GM21528 (cell line): ENCODE measurements around the gene PPP1R14D.

Source experiments
- ATAC-seq: cut with Tn5 transposase; IDR thresholded peaks from one replicate; pipeline ENCODE4 v1.9.1; 2021; ENCODE audit warnings: mild to moderate bottlenecking, moderate library complexity; ENCODE audit not compliant: unreplicated experiment, low FRiP score

The PPP1R14D gene

GRCh38 chr15:40853241-40853890, 24.9 kb upstream of the PPP1R14D start:
- no peak for ATAC-seq

GRCh38 chr15:40852529-40852928, 24.0 kb upstream of the PPP1R14D start:
- no peak for ATAC-seq

- ATAC-seq = no peak
These were observed 22.1 kb upstream of the PPP1R14D start for GRCh38 chr15:40850576-40851112.

- ATAC-seq = no peak
These were observed 18.9 kb upstream of the PPP1R14D start for GRCh38 chr15:40847223-40847961.

DNA sequence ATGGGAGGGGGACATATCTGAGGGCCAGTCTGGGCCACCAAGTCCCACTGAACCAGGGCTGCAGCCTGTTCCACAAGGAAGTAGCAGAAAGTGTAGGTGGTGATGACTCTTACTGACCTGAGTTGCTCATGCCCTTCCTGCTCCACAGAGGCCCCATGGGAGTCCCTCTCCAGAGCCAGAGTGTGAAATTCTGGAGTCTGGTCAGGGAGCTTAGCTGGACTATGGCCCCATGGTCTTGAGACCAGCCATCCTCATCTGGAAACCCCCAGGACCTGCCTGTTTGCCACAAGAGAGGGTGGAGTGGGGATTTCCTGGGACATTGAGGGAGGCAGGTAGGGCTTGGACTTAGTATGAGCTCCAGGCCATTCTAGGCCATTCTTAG, 18.3 kb upstream of the PPP1R14D start:
- no peak for ATAC-seq

- no peak for ATAC-seq
These were observed 17.2 kb upstream of the PPP1R14D start for GRCh38 chr15:40845511-40846284.

- no peak for ATAC-seq
These were observed 16.5 kb upstream of the PPP1R14D start for GRCh38 chr15:40845036-40845435.

DNA sequence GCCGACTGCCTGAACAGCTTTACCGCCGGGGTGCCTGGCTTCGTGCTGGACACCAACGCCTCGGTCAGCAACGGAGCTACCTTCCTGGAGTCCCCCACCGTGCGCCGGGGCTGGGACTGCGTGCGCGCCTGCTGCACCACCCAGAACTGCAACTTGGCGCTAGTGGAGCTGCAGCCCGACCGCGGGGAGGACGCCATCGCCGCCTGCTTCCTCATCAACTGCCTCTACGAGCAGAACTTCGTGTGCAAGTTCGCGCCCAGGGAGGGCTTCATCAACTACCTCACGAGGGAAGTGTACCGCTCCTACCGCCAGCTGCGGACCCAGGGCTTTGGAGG, 16.2 kb upstream of the PPP1R14D start:
- ATAC-seq = no peak

GRCh38 chr15:40843885-40844695, 15.6 kb upstream of the PPP1R14D start, which contains the start of gene SPINT1:
SPINT1 (plus strand) TSS chr15:40844048; CDS start chr15:40844555, 507 bp downstream.
- ATAC-seq = no peak

- ATAC-seq = no peak
These were observed 14.9 kb upstream of the PPP1R14D start for GRCh38 chr15:40843261-40843884.

GRCh38 chr15:40841741-40842140, 13.2 kb upstream of the PPP1R14D start:
- no peak for ATAC-seq

DNA sequence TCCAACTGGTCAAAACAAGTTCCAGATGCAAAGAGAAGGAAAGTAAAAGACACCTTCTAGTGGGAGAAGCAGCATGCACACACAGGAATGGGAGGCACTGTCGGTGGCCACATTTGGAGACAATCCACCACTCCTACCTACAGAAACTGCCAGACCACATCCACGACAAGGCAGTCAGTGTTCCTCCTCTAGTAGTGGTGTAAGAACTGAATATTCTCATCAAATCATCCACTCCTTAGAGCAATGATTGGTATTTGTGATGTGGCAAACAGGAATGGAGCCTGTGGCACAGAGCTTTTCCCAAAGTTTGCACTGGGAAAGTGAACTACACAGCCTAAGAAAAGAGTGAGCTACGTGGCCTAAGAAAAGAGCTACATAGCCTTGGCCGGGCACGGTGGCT, 10.2 kb upstream of the PPP1R14D start:
- no peak for ATAC-seq

GRCh38 chr15:40836020-40836419, 7.5 kb upstream of the PPP1R14D start:
- no peak for ATAC-seq

DNA sequence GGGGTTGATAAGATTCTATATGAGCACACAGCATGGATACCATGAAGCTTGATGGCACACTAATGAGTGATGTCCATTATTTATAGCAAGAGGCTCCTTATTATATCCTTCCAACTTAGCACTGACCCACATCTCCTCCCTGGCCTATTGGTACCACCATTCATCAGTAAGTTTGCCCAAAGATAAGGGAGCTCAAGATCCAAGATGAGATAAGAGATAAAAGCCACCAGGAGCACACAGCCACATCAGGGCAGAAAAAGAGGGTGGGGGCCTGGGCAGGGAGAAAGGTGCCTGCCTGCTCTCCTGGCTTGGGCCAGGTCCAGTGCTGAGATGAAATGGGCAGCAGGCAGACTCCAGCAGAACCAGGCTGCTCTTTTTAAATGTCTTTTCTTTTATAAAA, 4.4 kb upstream of the PPP1R14D start:
- ATAC-seq = no peak

DNA sequence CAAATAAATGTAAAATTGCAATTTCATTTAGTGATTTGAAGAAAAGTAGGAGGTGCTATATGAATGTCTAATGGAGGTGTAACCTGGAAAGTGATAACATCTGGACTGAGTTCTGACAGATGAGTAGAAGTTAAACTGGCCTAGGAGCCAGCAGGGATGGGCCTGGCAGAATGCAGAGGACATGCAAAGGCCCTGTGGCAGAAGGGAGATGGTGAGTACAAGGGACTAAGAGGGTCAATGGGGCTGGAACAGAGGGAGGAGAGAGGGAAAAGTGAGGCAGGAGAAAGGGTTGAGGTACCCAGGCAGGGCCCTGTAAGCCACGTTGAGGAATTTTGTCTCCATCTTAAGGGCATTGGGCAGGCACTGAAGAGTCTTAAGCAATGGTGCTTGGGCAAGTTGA, 3.4 kb upstream of the PPP1R14D start:
- ATAC-seq = no peak

- ATAC-seq = no peak
These were observed 2.4 kb upstream of the PPP1R14D start for GRCh38 chr15:40830884-40831283.

DNA sequence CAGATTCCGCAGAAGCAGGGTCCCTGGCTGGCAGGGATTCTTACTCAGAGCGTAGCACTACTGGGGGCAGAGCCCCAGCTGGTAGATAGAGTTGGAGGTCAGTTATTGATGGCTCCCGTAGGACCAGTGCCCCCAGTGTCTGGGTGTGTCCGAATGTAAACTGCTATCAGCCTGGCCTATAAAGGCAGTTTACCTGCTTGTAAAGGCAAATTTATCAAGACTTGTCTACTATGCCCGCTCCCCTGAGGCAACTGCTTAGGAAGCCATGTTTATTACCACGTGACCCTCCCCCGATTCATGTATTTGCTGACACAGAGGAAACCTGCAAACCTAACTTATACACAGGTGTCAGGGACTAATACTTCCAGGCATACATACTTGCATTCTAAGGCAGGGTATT, 607 bp upstream of the PPP1R14D start:
- ATAC-seq = no peak

DNA sequence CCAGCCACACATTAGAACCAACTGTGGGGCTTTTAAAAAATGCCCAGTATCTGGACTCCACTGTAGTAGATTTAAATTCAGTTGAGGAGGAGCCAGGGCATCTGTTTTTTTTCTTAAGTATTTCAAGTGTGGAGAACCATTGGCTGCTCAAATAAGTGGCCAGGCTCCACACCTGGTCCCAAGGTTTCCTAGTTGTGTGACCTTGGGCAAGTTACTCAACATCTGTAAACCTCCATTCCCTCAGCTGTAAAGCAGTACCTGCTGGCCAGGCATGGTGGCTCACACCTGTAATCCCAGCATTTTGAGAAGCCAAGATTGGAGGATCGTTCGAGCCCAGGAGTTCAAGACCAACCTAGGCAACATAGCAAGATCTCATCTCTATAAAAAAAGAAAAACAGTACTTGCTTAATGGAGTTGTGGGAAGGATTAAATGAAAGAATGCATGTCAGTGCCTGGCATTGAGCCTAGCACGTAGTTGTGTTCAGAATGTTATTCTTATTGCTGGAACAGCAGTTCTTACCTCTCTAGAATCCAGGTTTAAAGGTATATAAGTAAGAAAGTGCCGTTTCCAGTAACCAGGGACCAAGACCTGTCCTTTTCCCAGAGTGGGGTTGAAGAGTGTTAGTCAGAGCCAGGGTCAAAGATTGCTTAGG, 2.0 kb downstream of the PPP1R14D start:
- ATAC-seq = no peak

GRCh38 chr15:40825661-40826422, 2.7 kb downstream of the PPP1R14D start:
- no peak for ATAC-seq
